ENCODE measurements around the gene CTLA4.
"Not testable (repeated sequence)": the region's sequence is repeated elsewhere in the genome, so short reads cannot be mapped to it uniquely, and the experiment has no call there.

CTLA4 gene

DNA sequence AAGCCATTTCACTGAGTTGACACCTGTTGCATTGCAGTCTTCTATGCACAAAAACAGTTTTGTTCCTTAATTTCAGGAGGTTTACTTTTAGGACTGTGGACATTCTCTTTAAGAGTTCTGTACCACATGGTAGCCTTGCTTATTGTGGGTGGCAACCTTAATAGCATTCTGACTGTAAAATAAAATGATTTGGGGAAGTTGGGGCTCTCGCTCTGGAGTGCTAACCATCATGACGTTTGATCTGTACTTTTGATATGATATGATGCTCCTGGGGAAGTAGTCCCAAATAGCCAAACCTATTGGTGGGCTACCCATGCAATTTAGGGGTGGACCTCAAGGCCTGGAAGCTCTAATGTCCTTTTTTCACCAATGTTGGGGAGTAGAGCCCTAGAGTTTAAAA, 3.4 kb downstream of the CTLA4 start:
- H3K4me1 Mint-ChIP-seq (ENCODE audit: low read depth) = peaks cover 88% of the 10 kb centered on the region
- no peak for DNase-seq
- no peaks in the 10 kb centered on the region for H3K27me3 Mint-ChIP-seq
- peaks cover 82% of the 10 kb centered on the region for H3K36me3 Mint-ChIP-seq (ENCODE audit: low read depth)
- peak overlapping the region; percentile 97 for H3K27ac Mint-ChIP-seq
- peaks cover 2% of the 10 kb centered on the region for H3K9me3 Mint-ChIP-seq
- H3K4me3 Mint-ChIP-seq = peak overlapping the region; percentile 94

GRCh38 chr2:203871371-203871983, 3.9 kb downstream of the CTLA4 start:
- peaks cover 85% of the 10 kb centered on the region for H3K36me3 Mint-ChIP-seq (ENCODE audit: low read depth)
- H3K4me1 Mint-ChIP-seq (ENCODE audit: low read depth) = peaks cover 87% of the 10 kb centered on the region
- H3K4me3 Mint-ChIP-seq = peak overlapping the region; percentile 94
- peak overlapping the region; percentile 97 for H3K27ac Mint-ChIP-seq
- H3K27me3 Mint-ChIP-seq = no peaks in the 10 kb centered on the region
- DNase-seq = peak; percentile 64
- peaks cover 2% of the 10 kb centered on the region for H3K9me3 Mint-ChIP-seq

- DNase-seq = no peak
- peaks cover 78% of the 10 kb centered on the region for H3K36me3 Mint-ChIP-seq (ENCODE audit: low read depth)
- peaks cover 79% of the 10 kb centered on the region for H3K4me1 Mint-ChIP-seq (ENCODE audit: low read depth)
- H3K9me3 Mint-ChIP-seq = peaks cover 2% of the 10 kb centered on the region
- H3K27me3 Mint-ChIP-seq = no peaks in the 10 kb centered on the region
- peak overlapping the region; percentile 64 for H3K27ac Mint-ChIP-seq
- H3K4me3 Mint-ChIP-seq = peak overlapping the region; percentile 11
These were observed 5.9 kb downstream of the CTLA4 start for GRCh38 chr2:203873461-203873860.

DNA sequence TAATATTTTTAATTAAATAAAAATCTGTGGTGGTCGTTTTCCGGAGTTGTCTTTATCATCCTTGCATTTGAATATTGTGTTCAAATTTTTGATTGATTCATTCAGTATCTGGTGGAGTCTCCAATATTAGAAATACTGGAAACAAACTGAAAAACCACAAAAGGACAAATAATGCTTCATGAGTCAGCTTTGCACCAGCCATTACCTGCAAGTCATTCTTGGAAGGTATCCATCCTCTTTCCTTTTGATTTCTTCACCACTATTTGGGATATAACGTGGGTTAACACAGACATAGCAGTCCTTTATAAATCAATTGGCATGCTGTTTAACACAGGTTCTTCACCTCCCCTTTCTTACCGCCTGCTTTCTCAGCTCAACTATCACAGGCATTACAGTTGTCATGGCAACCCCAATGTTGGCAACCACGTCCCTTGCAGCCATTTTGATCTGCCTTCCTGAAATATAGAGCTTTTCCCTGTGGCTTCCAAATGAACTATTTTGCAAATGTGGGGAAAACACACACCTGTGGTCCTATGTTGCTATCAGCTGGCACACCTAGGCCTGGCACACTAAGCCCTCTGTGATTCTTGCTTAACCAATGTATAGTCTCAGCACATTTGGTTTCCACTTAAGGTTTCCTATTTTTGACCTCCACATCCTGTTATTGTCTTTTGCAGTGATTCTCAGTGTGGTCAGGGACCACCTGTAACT, 6.5 kb downstream of the CTLA4 start:
- H3K4me1 Mint-ChIP-seq (ENCODE audit: low read depth) = peaks cover 75% of the 10 kb centered on the region
- no peak for DNase-seq
- H3K27me3 Mint-ChIP-seq = no peaks in the 10 kb centered on the region
- peaks cover 74% of the 10 kb centered on the region for H3K36me3 Mint-ChIP-seq (ENCODE audit: low read depth)
- H3K4me3 Mint-ChIP-seq = no peak overlapping the region
- H3K9me3 Mint-ChIP-seq = peaks cover 2% of the 10 kb centered on the region
- H3K27ac Mint-ChIP-seq = peak overlapping the region; percentile 79

DNA sequence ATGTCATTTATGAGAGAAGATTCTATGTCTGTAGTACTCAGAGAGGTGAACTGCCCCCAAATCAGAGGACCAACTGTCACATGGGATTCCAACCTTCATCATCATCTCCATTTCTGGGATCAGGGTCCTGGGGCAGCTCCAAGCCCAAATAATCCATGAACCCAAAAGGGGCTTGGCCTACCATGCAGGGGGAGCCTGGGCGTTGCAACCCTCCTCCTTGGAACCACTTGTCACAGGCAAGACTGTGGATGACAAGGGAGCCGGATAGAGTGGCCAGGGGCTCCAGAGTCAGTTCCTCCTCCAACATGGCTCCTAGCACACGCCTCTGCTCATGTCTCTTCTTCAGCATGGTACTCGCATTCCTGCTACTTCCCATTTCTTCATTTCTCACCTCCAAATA, 7.9 kb downstream of the CTLA4 start:
- Mint-ChIP-seq H3K27ac (peak overlapping the region; percentile 79), H3K4me1 (ENCODE audit: low read depth) (peaks cover 63% of the 10 kb centered on the region), H3K36me3 (ENCODE audit: low read depth) (peaks cover 60% of the 10 kb centered on the region), H3K9me3 (peaks cover 2% of the 10 kb centered on the region), H3K27me3 (no peaks in the 10 kb centered on the region), H3K4me3 (peak overlapping the region; percentile 1)
- DNase-seq = peak; percentile 53

DNA sequence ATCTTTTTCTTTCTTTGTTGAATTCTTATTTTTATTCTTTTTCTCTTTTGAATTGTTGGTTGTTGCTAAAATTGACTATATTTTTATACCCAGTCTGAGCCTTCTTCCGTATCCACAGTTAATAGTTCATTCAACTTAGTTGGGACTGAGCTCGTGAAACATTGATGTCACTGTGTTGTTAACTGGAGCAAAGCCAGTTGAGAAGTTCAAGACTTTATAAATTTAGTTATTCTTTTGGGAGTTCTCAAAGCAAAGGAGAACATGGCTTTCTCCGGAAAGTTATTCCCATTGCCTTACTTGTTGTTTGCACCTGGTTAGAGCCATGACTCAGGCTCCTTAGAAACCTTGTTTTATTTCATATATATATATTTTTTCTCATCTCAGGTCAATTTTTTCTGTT, 8.8 kb downstream of the CTLA4 start:
- Mint-ChIP-seq H3K27ac (peak overlapping the region; percentile 79), H3K27me3 (no peaks in the 10 kb centered on the region), H3K4me3 (no peak overlapping the region), H3K9me3 (peaks cover under 1% of the 10 kb centered on the region), H3K36me3 (ENCODE audit: low read depth) (peaks cover 51% of the 10 kb centered on the region), H3K4me1 (ENCODE audit: low read depth) (peaks cover 56% of the 10 kb centered on the region)
- DNase-seq = no peak

DNA sequence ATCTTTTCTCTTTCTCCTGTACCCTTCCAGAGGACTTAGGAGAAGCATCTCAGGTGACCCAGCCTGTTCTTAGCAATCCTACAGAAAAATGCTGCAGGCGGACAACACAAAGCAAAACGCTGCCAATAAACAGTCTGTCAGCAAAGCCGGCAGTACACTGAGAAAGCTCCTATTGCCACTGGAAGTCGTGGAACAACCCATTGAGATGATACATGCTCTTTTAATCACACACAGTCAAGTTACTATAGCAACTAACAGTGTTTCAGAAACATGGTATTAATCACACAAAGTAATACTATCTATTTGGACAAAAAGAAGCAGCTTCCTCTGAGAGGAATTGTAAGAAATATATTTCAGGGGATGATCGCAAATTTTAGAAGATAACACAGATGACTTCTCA, 10.5 kb downstream of the CTLA4 start:
- Mint-ChIP-seq H3K27me3 (no peaks in the 10 kb centered on the region), H3K9me3 (no peaks in the 10 kb centered on the region), H3K27ac (peak overlapping the region; percentile 2), H3K4me1 (ENCODE audit: low read depth) (peaks cover 46% of the 10 kb centered on the region), H3K4me3 (no peak overlapping the region), H3K36me3 (ENCODE audit: low read depth) (peaks cover 34% of the 10 kb centered on the region)
- DNase-seq = no peak

GRCh38 chr2:203880557-203881125, 13.1 kb downstream of the CTLA4 start:
- H3K36me3 Mint-ChIP-seq (ENCODE audit: low read depth) = peaks cover 9% of the 10 kb centered on the region
- H3K27ac Mint-ChIP-seq = no peak overlapping the region
- H3K4me1 Mint-ChIP-seq (ENCODE audit: low read depth) = peaks cover 47% of the 10 kb centered on the region
- H3K27me3 Mint-ChIP-seq = no peaks in the 10 kb centered on the region
- no peaks in the 10 kb centered on the region for H3K9me3 Mint-ChIP-seq
- no peak for DNase-seq
- no peak overlapping the region for H3K4me3 Mint-ChIP-seq

- H3K27me3 Mint-ChIP-seq; H3K27ac Mint-ChIP-seq; DNase-seq; H3K4me3 Mint-ChIP-seq; H3K36me3 Mint-ChIP-seq (ENCODE audit: low read depth); H3K9me3 Mint-ChIP-seq: not testable (repeated sequence)
- H3K4me1 Mint-ChIP-seq (ENCODE audit: low read depth) = peaks cover 47% of the 10 kb centered on the region
These were observed 13.6 kb downstream of the CTLA4 start for GRCh38 chr2:203881185-203881584.

- DNase-seq = no peak
- H3K36me3 Mint-ChIP-seq (ENCODE audit: low read depth) = peaks cover 2% of the 10 kb centered on the region
- H3K27me3 Mint-ChIP-seq = no peaks in the 10 kb centered on the region
- H3K4me3 Mint-ChIP-seq = no peak overlapping the region
- H3K4me1 Mint-ChIP-seq (ENCODE audit: low read depth) = peaks cover 57% of the 10 kb centered on the region
- no peaks in the 10 kb centered on the region for H3K9me3 Mint-ChIP-seq
- peak overlapping the region; percentile 18 for H3K27ac Mint-ChIP-seq
These were observed 15.0 kb downstream of the CTLA4 start for GRCh38 chr2:203882551-203882950.

DNA sequence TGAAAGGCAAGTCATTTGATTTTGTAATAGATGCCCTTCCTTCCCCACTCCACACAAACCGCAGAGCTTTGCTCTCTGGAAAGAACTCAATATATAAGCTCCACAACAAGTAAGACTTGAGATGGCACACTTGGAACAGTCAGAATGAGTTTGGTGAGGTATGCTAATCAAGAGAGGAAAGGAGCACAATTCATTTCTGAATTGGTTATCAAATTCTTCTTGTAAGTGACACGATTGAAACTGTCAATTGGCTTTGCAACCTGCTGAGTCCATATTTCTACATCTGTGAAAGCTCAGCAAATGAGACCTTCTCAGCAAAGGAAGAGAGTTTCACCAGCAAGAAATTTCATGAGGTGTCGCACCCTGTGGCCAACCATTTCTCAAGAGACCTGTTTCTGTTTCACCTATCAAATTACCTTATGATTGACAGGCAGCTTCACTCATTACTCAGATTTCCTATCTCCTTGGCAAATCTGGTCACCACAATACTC, 19.1 kb downstream of the CTLA4 start:
- Mint-ChIP-seq H3K4me1 (ENCODE audit: low read depth) (peaks cover 86% of the 10 kb centered on the region), H3K4me3 (peak overlapping the region; percentile 3), H3K27ac (peak overlapping the region; percentile 89), H3K36me3 (ENCODE audit: low read depth) (no peaks in the 10 kb centered on the region), H3K27me3 (no peaks in the 10 kb centered on the region), H3K9me3 (peaks cover 7% of the 10 kb centered on the region)
- DNase-seq = no peak

DNA sequence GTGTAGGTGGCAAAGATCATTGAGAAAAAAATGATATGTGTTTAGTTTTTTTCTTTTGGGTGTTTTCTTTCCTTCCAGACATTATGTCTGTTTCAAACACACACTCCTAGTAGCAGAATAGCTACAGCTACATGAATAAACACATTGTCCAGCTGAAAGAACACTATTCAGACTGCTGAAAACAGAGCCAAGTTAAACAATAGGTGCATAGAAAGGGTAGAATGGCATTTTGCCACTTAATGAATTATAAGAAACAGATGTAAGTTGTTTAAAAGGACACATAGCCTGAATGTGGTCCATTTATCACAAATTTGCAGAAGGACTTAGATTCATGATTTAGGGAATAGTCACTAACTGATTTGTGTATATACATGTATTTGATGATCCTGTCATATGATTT, 20.1 kb downstream of the CTLA4 start:
- no peaks in the 10 kb centered on the region for H3K36me3 Mint-ChIP-seq (ENCODE audit: low read depth)
- H3K9me3 Mint-ChIP-seq = peaks cover 10% of the 10 kb centered on the region
- H3K27me3 Mint-ChIP-seq = no peaks in the 10 kb centered on the region
- H3K4me3 Mint-ChIP-seq = no peak overlapping the region
- H3K4me1 Mint-ChIP-seq (ENCODE audit: low read depth) = peaks cover 89% of the 10 kb centered on the region
- no peak for DNase-seq
- H3K27ac Mint-ChIP-seq = peak overlapping the region; percentile 89

- H3K27ac Mint-ChIP-seq = peak overlapping the region; percentile 88
- peaks cover 10% of the 10 kb centered on the region for H3K9me3 Mint-ChIP-seq
- H3K27me3 Mint-ChIP-seq = no peaks in the 10 kb centered on the region
- no peak for DNase-seq
- H3K4me1 Mint-ChIP-seq (ENCODE audit: low read depth) = peaks cover 92% of the 10 kb centered on the region
- no peaks in the 10 kb centered on the region for H3K36me3 Mint-ChIP-seq (ENCODE audit: low read depth)
- H3K4me3 Mint-ChIP-seq = no peak overlapping the region
These were observed 22.0 kb downstream of the CTLA4 start for GRCh38 chr2:203889542-203889941.

DNA sequence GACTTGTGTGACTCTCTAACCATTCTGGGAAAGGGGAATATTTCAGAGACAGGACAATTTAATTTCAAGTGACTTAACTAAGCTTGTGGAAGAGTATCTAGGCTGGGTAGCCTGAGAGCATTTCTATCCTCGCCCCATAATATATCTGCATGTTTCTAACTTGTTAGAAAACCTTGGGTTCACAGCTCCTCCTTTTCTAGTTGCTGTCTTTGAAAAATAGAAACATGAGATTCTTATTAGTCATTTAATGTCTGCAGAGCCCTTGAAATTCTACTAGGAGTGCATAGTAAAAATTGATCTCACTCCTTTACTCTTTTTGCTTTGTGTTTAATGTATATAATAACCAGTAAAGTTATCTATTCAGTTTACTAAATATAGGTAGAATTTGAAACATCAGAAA, 22.4 kb downstream of the CTLA4 start:
- Mint-ChIP-seq H3K27ac (peak overlapping the region; percentile 88), H3K4me1 (ENCODE audit: low read depth) (peaks cover 93% of the 10 kb centered on the region), H3K9me3 (peaks cover 10% of the 10 kb centered on the region)

GRCh38 chr2:203890733-203891132, 23.2 kb downstream of the CTLA4 start:
- peak overlapping the region; percentile 24 for H3K4me3 Mint-ChIP-seq
- no peak for DNase-seq
- peak overlapping the region; percentile 88 for H3K27ac Mint-ChIP-seq
- no peaks in the 10 kb centered on the region for H3K36me3 Mint-ChIP-seq (ENCODE audit: low read depth)
- peaks cover 10% of the 10 kb centered on the region for H3K9me3 Mint-ChIP-seq
- peaks cover 90% of the 10 kb centered on the region for H3K4me1 Mint-ChIP-seq (ENCODE audit: low read depth)
- no peaks in the 10 kb centered on the region for H3K27me3 Mint-ChIP-seq

More for the DNA sequence above, 22.4 kb downstream of the CTLA4 start:
- no peaks in the 10 kb centered on the region for H3K27me3 Mint-ChIP-seq
- no peaks in the 10 kb centered on the region for H3K36me3 Mint-ChIP-seq (ENCODE audit: low read depth)
- H3K4me3 Mint-ChIP-seq = peak overlapping the region; percentile 24
- DNase-seq = no peak

Data from activated T-cell treated with anti-CD3 and anti-CD28 coated beads, Interleukin-2, amount 50 U/mL, for 24 hours (primary cell).